NCI-H187 treated with DMSO at 0.1 percent for 48 hours (cell line): ENCODE data around the gene UBL4A.

Experiments used
- DNase-seq: peaks from one replicate; lab custom pipeline; 2025; lab: John Stamatoyannopoulos, UW

The UBL4A gene

DNA sequence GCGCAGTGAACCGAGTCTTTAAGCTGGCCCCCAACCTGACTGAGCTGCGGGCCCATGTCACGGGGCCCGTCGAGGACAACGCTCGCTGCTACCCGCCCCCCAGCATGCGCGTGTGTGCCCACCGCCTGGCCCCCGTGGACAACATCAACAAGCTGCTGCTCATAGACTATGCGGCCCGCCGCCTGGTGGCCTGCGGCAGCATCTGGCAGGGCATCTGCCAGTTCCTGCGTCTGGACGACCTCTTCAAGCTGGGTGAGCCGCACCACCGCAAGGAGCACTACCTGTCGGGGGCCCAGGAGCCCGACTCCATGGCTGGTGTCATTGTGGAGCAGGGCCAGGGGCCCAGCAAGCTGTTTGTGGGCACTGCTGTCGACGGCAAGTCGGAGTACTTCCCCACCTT lies 26.1 kb downstream of the UBL4A start:
- DNase-seq: no peak

DNA sequence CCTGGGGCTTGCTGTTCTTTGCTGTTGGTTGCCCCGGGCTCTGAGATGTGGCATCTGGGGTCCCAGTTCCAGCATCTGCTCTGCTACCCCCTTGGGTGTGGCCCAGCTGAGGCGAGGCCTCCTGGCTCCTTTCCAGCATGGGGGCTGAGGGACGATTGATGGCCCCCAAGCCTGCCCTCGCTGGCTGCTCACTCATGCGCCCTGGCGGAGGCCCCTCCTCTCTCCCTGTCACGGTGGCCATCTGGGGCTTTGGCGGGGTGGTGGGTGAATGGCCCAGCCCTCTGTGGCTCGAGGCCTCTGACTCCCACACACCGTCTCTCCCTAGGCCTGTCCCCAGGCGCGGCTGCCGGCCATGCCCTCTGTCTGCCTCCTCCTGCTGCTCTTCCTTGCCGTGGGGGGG lies 26.6 kb downstream of the UBL4A start:
- DNase-seq: no peak

DNA sequence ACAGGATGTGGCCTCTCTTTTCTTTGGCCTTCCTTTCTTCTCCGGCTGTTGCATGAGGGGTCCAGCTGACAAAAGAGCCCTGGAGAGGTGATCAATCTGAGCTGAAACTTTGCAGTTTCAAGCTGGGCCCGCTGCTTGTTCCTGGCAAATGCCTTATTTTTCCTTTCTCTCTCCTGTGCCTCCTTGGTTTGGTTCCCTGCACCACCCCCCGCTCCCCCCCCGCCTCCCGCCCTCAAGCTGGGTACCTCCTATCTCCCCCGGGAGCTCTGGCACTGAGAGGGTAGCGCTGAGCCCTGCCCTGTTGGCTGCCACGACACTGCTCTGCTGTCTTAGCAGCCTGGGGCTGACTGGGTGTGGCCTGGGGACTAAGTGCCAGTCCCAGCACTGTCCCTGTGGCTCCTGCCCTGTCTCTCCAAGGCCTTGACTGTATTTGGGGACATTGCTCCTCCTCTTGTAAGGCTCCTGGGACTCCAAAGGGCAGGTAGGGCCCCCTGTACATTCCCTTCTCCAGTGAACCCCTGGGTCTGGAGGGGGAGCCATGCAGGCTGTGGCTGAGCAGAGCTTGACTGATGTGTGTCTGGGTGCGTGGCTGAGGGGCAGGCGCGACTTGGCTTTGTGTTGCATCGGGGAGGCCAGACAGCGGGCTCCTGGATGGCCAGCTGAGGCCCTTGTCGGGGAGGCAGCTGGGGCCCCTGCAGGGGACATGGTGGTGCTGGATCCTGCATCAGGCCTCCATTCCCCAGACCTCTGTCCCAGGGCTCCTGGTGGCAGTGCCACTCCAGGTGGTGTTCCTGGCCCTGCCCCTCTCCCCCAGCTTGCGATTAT lies 27.2 kb downstream of the UBL4A start:
- no peak for DNase-seq

DNA sequence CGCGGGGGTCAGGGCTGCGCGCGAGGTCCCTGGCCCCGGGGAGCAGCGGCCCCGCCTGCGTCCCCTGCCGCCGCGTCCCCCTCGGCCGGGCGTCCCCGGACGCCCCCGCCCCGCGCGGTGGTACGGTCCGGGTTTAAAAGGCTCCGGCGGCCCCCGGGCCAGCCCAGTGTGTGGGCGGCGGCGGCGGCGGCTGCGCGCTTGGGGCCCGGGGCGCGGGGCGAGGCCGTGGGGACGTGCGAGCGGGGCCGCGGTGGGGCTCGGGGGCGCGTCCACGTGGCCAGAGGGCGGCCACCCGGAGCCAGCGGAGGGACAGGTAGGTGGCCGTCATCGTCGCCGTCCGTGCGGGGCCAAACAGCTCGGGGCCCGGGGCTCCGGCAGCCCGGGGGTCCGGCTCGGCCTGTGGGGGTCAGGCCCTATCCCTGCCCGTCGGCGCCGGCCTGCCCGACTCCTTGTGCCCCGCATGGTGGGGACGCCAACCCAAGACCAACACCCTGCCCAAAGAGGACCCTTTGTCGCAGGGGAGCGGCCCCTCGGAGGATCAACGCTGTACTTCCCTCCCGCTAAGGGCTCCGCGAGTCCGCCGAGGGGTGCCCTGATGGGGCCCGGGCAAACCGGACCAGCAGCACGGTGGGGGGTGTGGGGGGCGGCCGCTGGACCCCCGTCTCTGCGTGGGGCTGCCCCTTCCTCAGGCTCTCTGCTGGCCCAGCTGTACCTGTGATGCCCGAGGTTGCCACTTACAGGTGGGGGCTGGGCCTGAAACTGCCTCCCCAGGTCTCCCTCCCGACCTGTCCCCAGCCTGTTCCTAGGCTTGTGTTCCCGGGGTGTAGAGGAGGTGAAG lies 28.1 kb downstream of the UBL4A start, which contains the start of gene PLXNA3:
Gene PLXNA3 (plus strand): TSS at position 166 of the 838 bp plus-strand sequence. CDS start 1,903 bp downstream, outside the sequence.
- DNase-seq: no peak

DNA sequence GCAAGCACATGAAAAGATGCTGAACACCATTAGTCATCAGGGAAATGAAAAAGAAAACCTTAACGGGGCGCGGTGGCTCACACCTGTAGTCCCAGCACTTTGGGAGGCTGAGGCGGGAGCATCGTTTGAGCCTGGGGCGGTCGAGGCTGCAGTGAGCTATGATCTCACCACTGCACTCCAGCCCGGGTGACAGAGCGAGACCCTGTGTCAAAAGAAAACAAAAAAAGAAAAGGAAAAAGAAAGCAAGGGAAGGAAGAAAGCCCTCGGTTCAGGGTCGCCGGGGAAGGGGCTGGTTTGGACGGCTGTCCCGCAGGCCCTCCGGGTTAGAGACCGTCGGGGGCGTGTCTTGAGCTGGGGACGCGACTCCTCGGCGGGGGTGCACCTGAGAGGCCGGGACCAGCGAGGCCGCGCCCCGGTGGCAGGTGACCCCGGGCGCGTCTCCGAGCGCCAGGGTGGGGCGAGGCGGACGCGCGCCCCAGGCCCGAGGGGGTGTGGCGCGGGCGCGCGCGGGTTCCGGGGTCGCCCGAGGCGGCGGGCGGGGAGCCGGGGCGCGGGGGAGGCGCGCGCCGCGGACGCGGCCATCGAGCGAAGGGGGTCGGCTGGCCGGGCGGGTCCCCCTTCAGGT lies 28.8 kb downstream of the UBL4A start:
- DNase-seq: no peak

DNA sequence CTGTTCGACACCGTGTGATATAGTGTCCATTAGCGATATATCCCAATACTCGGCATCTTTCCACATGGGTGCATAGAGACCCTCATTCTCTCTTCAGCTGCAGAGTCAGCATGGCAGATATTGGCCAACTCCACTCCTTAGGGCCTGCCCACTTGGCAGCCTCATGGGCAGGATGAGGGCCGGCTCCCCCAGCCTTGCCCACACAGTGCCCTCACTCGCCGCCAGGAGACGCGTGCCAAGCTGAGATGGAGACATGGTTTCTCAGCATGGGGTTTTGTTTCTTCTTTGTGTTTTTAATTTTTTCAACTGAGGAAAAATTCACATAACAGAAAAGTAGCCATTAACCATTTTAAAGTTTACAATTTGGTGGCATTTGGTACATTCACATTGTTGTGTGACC lies 33.6 kb downstream of the UBL4A start:
- DNase-seq: no peak

DNA sequence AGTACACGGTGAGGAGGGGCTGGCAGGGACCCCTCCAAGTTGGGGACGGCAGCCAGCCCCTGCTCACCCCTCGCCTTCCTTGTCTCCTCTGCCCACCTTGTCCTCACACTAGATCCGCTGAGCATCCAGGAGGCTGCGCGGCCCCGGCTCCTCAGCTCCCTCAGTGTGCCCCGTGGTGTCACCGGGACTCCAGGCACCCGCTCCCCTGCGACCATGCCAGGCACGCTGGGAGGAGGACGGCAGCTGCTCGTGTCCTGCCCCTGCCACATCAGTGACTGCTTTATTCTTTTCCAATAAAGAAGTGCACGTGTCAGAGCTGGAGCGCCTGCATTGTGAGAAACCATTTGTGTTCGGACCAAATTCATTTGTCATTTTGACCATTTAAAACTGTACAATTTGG lies 36.1 kb downstream of the UBL4A start:
- DNase-seq: no peak

DNA sequence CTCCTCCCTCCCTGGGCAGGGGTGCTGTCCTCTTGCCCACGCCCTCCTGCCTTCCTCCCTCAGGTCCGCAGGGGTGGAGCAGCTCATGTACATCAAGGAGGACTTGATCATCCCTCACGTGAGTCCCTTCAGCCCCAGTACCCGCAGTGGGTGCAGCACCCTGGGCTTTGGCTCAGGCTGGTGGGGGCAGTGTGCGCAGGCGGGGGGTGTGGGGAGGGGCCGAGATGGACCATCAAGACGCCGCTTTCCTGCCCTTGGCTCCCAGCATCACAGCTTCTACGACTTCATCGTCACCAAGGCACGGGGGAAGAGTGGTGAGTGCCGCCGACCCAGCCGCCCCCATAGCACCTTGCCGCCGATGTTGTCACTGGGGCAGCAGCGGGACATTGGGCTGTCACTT lies 36.8 kb downstream of the UBL4A start:
- no peak for DNase-seq

DNA sequence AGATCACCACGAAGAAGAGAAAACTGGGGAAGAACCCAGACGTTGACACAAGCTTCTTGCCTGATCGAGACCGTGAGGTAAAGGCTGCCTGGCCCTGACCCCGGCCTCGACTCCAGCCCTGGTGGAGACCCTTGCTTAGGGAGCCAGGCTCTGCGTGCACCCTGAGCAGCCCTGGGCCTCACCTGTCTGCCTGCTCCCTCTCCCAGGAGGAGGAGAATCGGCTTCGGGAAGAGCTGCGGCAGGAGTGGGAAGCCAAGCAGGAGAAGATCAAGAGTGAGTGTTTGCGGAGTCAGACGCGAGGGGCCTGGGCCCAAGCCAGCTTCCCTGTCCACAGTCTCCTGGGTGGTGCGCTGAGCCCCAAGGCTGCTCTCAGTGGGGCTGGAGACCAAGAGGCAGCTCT lies 37.9 kb downstream of the UBL4A start:
- DNase-seq: no peak

DNA sequence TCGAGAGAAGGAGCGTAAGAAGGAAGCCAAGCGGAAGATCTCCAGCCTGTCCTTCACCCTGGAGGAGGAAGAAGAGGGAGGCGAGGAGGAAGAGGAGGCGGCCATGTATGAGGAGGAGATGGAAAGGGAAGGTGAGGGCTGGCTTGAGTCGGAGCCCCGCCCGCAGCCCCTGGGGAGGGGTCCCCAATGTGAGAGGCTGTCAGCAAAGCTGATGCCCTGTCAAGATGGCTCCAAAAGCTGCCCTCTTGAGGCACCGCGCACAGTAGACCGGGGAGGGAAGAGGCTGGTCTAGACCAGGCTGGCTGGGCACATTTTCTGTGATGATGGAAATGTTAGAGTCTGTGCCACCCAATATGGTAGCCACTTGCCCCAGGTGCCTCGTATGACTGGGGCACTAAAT lies 40.0 kb downstream of the UBL4A start:
- DNase-seq: no peak

DNA sequence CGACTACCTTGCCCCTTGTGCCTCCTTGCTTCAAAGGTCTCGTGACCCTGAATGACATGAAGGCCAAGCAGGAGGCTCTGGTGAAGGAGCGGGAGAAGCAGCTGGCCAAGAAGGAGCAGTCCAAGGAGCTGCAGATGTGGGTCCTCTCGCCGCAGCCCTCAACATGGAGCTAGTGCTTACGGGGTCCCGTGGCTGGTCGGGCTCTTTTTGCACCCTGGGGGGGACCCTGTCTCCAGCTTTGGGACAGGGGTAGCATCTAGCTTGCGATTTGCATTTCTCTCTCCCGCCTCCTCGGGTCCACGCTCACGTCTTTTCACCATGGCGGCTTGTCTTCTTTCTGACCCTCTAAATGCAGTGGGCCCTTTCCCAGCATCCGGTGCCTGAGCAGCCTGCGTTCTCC lies 40.6 kb downstream of the UBL4A start:
- no peak for DNase-seq

DNA sequence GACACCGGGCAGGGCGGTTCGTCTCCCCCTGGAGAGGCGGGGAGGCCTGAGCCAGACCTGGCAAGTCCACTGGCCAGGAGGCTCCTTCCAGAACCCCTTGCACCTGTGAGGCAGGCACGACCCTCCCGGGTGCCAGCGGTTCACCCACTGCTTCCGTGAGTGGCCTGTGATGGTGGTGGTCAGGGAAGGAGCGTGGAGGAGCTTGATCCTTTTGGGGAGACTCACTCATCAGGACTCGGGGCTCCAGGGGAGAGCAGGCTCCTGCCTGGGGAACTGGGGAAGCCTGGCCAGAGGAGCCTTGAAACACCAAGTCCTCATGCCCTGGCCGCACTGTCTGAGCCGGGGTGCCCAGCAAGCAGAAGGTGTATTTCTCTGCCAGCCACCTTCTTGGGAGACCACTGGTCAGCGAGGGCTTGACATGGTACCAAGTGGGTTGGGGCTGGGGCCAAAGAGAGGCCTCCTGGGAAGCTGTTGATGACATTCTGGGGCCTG lies 41.6 kb downstream of the UBL4A start:
- no peak for DNase-seq

DNA sequence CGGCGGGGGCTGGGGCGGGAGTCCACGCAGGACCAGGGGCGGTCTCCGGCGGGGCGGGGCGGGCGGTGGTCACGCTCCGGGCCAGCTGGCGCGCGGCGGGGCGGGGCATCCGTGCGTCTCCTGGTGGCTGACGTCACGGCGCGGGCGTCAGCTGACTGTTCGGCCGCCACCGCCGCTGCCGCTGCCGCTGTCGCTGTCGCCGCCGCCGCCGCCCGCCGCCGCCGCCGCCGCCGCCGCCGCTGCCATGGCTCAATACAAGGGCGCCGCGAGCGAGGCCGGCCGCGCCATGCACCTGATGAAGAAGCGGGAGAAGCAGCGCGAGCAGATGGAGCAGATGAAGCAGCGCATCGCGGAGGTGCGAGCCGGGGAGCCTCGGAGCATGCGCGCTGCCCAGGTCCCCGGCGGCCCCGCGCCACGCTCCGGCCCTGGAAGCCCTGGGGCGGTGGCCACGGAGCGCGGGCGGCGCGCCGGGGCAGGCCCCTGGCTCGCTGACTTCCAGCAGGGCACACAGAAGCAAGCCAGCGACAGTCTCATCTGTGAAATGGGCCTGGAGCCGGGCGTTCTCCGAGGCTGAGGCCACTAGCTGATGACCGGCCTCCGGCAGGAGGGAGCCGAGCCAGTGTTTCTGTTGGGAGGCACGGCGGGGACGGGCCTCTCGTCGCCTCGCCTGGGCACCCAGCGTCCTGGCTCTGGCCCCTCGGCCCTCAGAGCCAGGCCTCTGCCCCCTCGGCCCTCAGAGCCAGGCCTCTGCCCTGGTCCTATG lies 42.2 kb downstream of the UBL4A start, which contains the start of gene FAM50A:
Gene FAM50A (plus strand): TSS at position 150 of the 763 bp plus-strand sequence. CDS start 95 bp downstream, at position 245.
- no peak for DNase-seq

DNA sequence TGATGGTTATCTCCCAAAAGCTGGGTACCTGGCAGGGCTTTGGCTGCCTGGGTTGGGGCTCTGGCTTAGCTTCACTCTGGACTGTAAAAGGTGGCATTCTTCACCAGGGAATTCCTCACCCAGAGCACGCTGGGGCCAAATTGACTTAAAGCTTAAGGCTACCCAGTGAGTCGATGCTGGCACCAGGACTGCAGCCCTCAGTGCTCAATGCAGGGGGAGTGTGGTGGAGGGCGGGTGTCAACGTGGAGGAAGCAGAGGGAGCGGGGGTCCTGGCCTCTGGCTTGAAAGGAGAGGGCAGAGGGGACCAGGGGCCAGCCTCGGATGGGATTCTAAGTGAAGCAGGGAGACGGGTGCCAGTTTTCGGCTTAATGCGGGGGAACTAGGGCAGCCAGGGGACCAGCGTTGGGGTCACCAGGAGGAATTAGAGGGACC lies 42.9 kb downstream of the UBL4A start:
- no peak for DNase-seq

DNA sequence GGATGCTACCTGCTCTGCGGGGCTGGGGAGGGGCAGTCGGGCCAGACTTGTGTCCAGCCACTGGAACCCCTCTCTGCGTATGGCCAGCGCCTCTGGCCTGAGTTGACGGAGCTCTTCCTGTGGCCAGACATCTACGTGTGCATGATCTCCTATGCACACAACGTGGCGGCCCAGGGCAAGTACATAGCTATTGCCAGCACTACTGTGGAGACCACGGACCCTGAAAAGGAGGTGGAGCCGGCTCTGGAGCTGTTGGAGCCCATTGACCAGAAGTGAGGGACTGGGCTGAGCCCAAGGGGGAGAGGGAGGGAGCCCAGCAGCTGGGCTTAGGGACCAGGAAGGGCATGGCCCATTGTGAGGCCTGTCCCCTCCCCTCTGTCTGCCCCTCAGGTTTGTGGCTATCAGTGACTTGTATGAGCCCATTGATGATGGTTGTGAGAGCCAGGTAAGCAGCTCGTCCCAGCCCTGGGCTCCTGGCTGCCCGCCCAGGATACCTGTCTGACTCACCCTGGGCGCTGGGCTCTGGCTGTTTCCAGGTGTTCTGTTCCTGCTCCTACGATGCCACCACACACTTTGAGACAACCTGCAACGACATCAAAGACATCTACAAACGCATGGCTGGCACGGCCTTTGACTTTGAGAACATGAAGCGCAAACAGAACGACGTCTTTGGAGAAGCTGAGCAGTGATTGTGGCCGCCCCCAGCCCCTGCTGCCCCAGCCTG lies 44.3 kb downstream of the UBL4A start:
- no peak for DNase-seq

DNA sequence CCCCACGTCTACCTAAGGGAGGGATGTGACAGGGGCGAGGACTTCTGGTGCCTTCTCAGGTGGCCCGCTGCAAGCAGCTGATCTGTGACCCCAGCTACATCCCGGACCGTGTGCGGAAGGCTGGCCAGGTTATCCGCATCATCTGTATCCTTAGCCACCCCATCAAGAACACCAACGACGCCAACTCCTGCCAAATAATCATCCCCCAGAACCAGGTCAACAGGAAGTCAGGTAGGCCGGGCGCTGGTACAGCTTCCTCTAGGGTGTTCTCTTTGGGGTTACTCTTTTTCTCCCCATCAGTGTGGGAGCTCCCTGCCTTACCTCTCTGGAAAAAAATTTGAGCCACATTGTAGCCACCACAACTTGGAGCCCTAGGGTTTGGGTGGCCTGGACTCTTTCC lies 44.9 kb downstream of the UBL4A start:
- no peak for DNase-seq

DNA sequence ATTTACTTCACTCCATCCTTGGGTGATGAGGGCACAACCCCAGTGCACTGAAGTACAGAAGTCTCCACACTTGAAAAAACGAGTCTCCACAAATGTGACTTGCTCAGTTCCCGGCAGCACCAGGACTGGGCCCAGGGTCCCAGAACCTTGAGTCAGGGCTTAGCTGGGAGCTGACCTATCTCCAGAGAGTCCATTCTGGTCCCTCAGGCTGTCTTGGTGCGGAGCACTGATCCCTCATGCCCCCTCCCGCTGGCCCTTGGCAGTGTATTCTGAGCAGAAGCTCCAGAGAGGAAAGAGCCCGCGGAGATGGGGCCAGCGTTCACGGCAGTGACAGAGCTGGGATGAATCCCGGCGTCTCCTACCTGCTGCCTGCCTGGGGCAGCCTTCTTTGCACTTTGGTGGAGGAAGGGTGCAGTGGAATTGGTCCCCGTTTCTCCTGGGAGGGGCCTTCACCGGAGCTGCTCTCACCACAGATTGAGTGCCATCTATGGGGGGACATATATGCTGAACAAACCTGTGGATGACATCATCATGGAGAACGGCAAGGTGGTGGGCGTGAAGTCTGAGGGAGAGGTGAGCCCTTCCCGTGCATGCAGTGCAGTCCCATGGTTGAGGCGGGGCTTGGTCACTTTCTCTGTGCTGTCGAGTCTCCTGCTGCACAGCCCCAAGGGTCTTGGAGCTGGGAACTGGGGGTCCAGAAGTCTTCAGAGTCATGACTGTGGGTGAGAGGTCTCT lies 45.6 kb downstream of the UBL4A start:
- DNase-seq: no peak

DNA sequence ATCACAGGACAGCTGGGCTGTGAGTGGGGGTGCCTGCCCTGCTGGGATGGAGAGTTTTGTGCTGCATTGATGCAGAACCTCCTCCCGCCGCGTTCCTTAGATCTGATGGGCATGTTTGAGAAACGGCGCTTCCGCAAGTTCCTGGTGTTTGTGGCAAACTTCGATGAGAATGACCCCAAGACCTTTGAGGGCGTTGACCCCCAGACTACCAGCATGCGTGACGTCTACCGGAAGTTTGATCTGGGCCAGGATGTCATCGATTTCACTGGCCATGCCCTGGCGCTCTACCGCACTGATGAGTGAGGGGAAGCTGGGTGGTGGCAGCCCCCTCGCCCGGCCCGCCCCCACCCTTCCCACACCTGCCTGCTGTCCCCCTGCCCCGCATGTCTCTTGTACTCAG lies 46.6 kb downstream of the UBL4A start:
- DNase-seq: no peak

DNA sequence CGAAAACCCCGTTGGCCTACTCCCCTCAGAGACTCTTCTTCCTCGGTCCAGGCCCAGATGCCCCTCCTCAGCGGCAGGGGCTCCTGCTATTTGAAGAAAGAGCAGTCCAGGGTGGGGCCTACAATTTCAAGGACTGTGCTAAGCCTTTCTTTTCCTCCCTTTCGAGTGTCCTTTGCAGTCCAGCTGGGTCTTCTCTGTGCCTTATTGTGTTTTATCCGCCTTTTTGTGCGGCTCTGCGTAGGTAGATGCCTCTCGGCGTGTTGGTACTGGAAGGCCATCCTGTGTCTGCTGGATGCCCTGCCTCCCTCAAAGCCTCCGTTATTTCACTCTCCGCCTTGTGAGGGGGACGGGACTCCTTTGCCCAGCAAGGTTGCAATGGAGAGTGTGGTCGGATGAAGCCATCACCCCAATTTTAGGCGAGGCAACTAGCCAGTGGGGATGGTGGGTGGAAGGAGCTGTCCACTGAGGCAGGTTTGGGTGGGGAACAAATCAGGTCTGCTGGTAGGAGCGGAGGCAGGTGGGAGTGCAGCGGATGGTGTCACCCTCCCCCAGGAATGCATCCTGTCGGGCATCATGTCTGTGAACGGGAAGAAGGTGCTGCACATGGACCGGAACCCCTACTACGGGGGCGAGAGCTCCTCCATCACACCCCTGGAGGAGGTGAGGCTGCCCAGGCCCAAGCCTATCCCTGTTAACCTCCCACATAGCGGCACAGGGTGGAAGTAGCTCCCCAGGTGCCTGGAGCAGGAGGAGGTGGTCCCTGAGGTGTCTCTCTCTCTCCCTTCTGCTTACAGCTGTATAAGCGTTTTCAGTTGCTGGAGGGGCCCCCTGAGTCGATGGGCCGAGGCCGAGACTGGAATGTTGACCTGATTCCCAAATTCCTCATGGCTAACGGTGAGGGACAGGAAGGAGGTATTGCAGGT lies 48.2 kb downstream of the UBL4A start:
- DNase-seq: no peak
